DND-41 (cell line): ENCODE measurements around the gene PRRC2A.

ENCODE experiments used
- ATAC-seq: fragments of 200-7000 bp; cut with Tn5 transposase; 3 replicates; pipeline ENCODE4 v1.9.1; 2021; ENCODE audit warnings: low read depth; ENCODE audit not compliant: insufficient read depth
- DNase-seq: peaks from one replicate; pipeline ENCODE4 v3.0.0-alpha.2; 2020
- H2AFZ ChIP-seq: 2 replicates; pipeline ENCODE4 v1.6.0; 2012; ENCODE audit warnings: low read depth, low read length
- H3K27ac ChIP-seq: 2 replicates; pipeline ENCODE4 v1.5.1; 2012; ENCODE audit warnings: low read length, inconsistent platforms
- H3K27me3 ChIP-seq: fragments of 200-600 bp; sonication (generic); 2 replicates; pipeline ENCODE4 v1.6.0; 2012; ENCODE audit warnings: low read length, mild to moderate bottlenecking, inconsistent platforms; ENCODE audit not compliant: insufficient read depth, poor library complexity
- H3K36me3 ChIP-seq: 2 replicates; pipeline ENCODE4 v1.5.1; 2012; ENCODE audit warnings: low read length, inconsistent platforms; ENCODE audit not compliant: insufficient read depth
- H3K4me1 ChIP-seq: 2 replicates; pipeline ENCODE4 v1.5.1; 2012; ENCODE audit warnings: mild to moderate bottlenecking, low read length; ENCODE audit not compliant: insufficient read depth
- H3K4me2 ChIP-seq: 2 replicates; pipeline ENCODE4 v1.6.0; 2012; ENCODE audit warnings: mild to moderate bottlenecking, moderate library complexity, low read length, inconsistent platforms; ENCODE audit not compliant: insufficient read depth
- H3K4me3 ChIP-seq, 2 experiments: fragments of 200-600 bp in 1 of 2; shearing (Covaris generic) in 1 of 2; 2 replicates each; pipeline ENCODE4 v1.5.1; 2012 to 2016; ENCODE audit warnings: inconsistent platforms in 2 of 2, low read length in 2 of 2, mild to moderate bottlenecking in 2 of 2, low read depth in 1 of 2, moderate library complexity in 1 of 2
- H3K79me2 ChIP-seq: 2 replicates; pipeline ENCODE4 v1.6.0; 2012; ENCODE audit warnings: low read length, inconsistent platforms; ENCODE audit not compliant: insufficient read depth
- H3K9ac ChIP-seq: 2 replicates; pipeline ENCODE4 v1.6.0; 2012; ENCODE audit warnings: low read depth, mild to moderate bottlenecking, inconsistent platforms, low read length, moderate library complexity
- H3K9me3 ChIP-seq: 2 replicates; pipeline ENCODE4 v1.5.1; 2012; ENCODE audit warnings: low read length, moderate library complexity, mild to moderate bottlenecking, inconsistent platforms; ENCODE audit not compliant: insufficient read depth, severe bottlenecking
- H4K20me1 ChIP-seq: 2 replicates; pipeline ENCODE4 v1.6.0; 2012; ENCODE audit warnings: low read length; ENCODE audit not compliant: insufficient read depth
- EZH2 ChIP-seq: IDR thresholded peaks from 3 replicates; pipeline ENCODE4 v1.6.1; 2012; ENCODE audit warnings: borderline replicate concordance, low read depth, mild to moderate bottlenecking, moderate library complexity, low read length, inconsistent platforms; ENCODE audit not compliant: severe bottlenecking
- TF ChIP-seq, protein P1 (sequence below): IDR thresholded peaks from 2 replicates; pipeline ENCODE4 v1.5.1; 2012; ENCODE audit warnings: borderline replicate concordance, low read length, moderate library complexity, mild to moderate bottlenecking; ENCODE audit not compliant: poor library complexity, severe bottlenecking; ENCODE audit errors: extremely low read depth

The PRRC2A gene

DNA sequence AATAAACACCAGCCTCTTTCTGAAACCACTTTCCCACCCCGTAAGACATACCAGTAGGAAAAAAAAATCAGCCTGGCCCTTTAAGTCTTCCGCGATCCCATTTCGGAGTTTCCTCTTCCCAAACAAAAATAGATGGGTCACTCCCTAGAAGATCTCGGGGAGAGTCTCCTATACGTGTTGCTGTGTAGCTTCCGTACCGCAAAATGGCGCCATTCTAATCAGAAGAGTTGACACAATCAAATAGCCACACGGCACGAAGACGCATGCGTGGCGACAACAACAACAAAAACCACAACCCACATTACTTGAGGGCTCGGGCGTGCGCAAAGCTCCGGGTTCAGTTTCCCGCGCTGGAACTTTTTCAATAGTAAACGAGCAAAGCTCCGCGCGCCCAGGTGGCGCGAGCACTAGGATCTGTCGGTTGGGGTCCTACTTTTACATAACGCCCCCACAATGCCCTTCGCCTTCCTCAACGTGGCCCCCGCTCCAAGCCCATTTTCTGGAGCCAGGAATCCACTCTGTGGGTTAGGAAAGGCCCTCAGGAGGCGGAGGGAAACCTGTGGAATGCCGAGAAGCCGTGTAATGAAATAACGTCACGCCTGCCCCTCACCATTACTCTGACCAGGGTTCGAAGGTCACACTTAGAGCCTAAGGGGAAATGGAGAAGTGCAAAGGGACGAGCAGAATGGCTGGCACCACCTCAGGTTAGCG is 44.4 kb downstream of the PRRC2A start, which contains the start of gene GPANK1:
GPANK1 (minus strand) TSS at position 208 of the 711 bp plus-strand sequence. CDS start 519 bp downstream, outside the sequence.
- H3K4me1 ChIP-seq, result peaks cover 68% of the 10 kb centered on the region
- peak within 1 kb of the TSS; percentile 85 for H3K9ac ChIP-seq
- peaks cover 93% of the 10 kb centered on the region for H3K79me2 ChIP-seq
- peak; percentile 96 for DNase-seq
- peak within 1 kb of the TSS; percentile 96 for H3K27ac ChIP-seq
- H4K20me1 ChIP-seq, result peaks cover 13% of the 10 kb centered on the region; the same call in 1 of the 2 replicates
- peak within 1 kb of the TSS; percentile 88 to 91 for H3K4me3 ChIP-seq
- no peaks in the 10 kb centered on the region for H3K9me3 ChIP-seq
- no peaks in the 10 kb centered on the region for H3K27me3 ChIP-seq
- H2AFZ ChIP-seq, result peak within 1 kb of the TSS; percentile 68
- peak; percentile 51 for ATAC-seq
- TF ChIP-seq, protein P1, sequence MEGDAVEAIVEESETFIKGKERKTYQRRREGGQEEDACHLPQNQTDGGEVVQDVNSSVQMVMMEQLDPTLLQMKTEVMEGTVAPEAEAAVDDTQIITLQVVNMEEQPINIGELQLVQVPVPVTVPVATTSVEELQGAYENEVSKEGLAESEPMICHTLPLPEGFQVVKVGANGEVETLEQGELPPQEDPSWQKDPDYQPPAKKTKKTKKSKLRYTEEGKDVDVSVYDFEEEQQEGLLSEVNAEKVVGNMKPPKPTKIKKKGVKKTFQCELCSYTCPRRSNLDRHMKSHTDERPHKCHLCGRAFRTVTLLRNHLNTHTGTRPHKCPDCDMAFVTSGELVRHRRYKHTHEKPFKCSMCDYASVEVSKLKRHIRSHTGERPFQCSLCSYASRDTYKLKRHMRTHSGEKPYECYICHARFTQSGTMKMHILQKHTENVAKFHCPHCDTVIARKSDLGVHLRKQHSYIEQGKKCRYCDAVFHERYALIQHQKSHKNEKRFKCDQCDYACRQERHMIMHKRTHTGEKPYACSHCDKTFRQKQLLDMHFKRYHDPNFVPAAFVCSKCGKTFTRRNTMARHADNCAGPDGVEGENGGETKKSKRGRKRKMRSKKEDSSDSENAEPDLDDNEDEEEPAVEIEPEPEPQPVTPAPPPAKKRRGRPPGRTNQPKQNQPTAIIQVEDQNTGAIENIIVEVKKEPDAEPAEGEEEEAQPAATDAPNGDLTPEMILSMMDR, result no peak
- TF ChIP-seq EZH2, result no peak
- peaks cover 68% of the 10 kb centered on the region for H3K36me3 ChIP-seq
- peak within 1 kb of the TSS; percentile 92 for H3K4me2 ChIP-seq

DNA sequence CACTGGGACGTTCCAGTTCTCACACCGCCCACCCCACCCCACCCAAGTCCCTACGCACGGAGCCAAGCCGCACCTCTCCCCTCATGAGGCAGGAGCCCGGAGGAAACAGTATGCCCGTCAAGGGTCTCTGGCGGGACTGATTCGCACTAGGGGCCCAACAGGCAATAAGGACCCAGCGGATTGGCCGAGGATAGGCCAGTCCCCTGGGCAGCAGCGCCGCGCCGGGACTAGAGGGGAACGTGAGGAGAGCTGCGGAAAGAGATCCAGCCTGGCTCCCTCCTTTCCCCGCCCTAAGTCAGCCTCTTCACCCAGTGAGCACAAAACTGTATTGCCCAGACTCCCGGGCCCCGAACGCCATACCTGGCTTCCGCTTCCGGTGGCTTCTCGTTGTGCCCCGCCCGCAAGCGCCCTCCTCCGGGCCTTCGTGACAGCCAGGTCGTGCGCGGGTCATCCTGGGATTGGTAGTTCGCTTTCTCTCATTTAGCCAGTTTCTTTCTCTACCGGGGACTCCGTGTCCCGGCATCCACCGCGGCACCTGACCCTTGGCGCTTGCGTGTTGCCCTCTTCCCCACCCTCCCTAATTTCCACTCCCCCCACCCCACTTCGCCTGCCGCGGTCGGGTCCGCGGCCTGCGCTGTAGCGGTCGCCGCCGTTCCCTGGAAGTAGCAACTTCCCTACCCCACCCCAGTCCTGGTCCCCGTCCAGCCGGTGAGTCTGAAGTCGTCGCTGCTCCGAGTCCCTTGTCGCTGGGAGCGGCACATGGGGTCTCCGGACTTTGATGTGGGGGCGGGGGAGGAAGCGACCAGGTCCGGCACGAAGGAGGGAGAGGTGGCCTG is 45.2 kb downstream of the PRRC2A start, which contains the start of gene CSNK2B:
CSNK2B (plus strand) TSS at position 580 of the 836 bp plus-strand sequence. CDS start 752 bp downstream, outside the sequence.
- DNase-seq, result peak; percentile 99
- Histone ChIP-seq H3K27ac (peak within 1 kb of the TSS; percentile 96), H3K4me1 (peaks cover 65% of the 10 kb centered on the region), H3K79me2 (peaks cover 85% of the 10 kb centered on the region), H3K9me3 (no peaks in the 10 kb centered on the region), H3K4me3 (peak within 1 kb of the TSS; percentile 88 to 91), H3K9ac (peak within 1 kb of the TSS; percentile 85), H3K27me3 (no peaks in the 10 kb centered on the region), H3K4me2 (peak within 1 kb of the TSS; percentile 92), H2AFZ (peak within 1 kb of the TSS; percentile 79), H4K20me1 (peaks cover 17% of the 10 kb centered on the region; the same call in 1 of the 2 replicates), H3K36me3 (peaks cover 70% of the 10 kb centered on the region)
- ATAC-seq, result peak; percentile 79
- TF ChIP-seq, protein P1, result no peak
- TF ChIP-seq EZH2, result no peak

DNA sequence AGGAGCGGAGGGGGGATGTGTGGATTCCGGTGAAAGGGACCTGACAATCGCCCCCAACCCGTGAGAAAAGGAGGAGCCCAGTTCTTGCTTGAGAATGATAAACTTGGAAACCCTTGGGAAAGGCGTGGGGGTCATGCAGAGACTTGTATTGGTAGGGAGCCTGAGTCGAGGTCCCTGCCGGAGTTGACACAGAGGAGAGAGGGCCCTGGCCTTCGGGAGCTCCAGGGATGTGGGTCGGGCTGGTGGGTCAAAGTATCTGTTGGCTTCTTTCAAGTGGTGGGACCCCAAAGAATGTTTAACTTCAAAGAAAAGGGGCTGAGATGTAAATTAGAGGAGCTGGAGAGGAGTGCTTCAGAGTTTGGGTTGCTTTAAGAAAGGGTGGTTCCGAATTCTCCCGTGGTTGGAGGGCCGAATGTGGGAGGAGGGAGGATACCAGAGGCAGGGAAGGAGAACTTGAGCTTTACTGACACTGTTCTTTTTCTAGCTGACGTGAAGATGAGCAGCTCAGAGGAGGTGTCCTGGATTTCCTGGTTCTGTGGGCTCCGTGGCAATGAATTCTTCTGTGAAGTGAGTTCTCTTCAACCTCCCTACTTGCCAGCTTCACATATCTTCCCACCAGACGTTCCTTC is 45.9 kb downstream of the PRRC2A start:
- H4K20me1 ChIP-seq, result peaks cover 20% of the 10 kb centered on the region; the same call in 1 of the 2 replicates
- peak overlapping the region; percentile 85 for H3K4me2 ChIP-seq
- H3K36me3 ChIP-seq, result peaks cover 78% of the 10 kb centered on the region
- H3K4me1 ChIP-seq, result peaks cover 58% of the 10 kb centered on the region
- TF ChIP-seq, protein P1, result no peak
- TF ChIP-seq EZH2, result no peak
- no peak for DNase-seq
- peak overlapping the region; percentile 85 for H3K9ac ChIP-seq
- H2AFZ ChIP-seq, result peak overlapping the region; percentile 79
- peaks cover 79% of the 10 kb centered on the region for H3K79me2 ChIP-seq
- H3K9me3 ChIP-seq, result no peaks in the 10 kb centered on the region
- ATAC-seq, result no peak
- H3K27ac ChIP-seq, result peak overlapping the region; percentile 91
- H3K4me3 ChIP-seq, result peak overlapping the region; percentile 88 to 91
- no peaks in the 10 kb centered on the region for H3K27me3 ChIP-seq
